H1 (cell line): ENCODE measurements around the gene C2CD4B. TPM values are rescaled to one million over a fixed set of nuclear protein-coding genes. Genes with fewer than 3 reads are reported as not detected.

Source experiments
- CTCF ChIA-PET: fragments of 300-600 bp; sonication (Branson Sonifier 250); formaldehyde crosslinking; loops from one replicate; lab custom pipeline; 2021; ENCODE audit not compliant: partially characterized antibody; lab: Charles Lee
- POLR2A ChIA-PET: fragments of 300-600 bp; sonication (Branson Sonifier 250); formaldehyde crosslinking; loops from one replicate; lab custom pipeline; 2021; ENCODE audit warnings: inconsistent platforms; ENCODE audit not compliant: partially characterized antibody; lab: Charles Lee
- DNase-seq, 2 experiments: peaks; one replicate each; pipeline versions ENCODE4 v3.0.0 to v3.0.0-alpha.2; 2010 to 2022; ENCODE audit warnings: low spot score in 2 of 2, low read depth in 1 of 2, mixed read lengths in 1 of 2
- FAIRE-seq: peaks from 2 replicates; lab custom pipeline; 2011; peaks lifted over from hg19 to GRCh38; lab: Jason Lieb, UNC
- H2AFZ ChIP-seq: 2 replicates; pipeline ENCODE4 v1.8.1; 2012; ENCODE audit warnings: low read length, inconsistent platforms
- H2AK5ac ChIP-seq: 2 replicates; pipeline ENCODE4 v1.6.1; 2013; ENCODE audit warnings: low read depth, low read length
- H2BK120ac ChIP-seq: replicated peaks from 2 replicates; pipeline ENCODE3; 2013; ENCODE audit warnings: low read depth, low read length, inconsistent platforms
- H2BK12ac ChIP-seq: 2 replicates; pipeline ENCODE4 v1.6.1; 2013; ENCODE audit warnings: low read depth, low read length
- H2BK15ac ChIP-seq: 2 replicates; pipeline ENCODE4 v1.6.1; 2013; ENCODE audit warnings: low read length
- H2BK20ac ChIP-seq: 2 replicates; pipeline ENCODE4 v1.6.1; 2013; ENCODE audit warnings: low read length
- H2BK5ac ChIP-seq: 2 replicates; pipeline ENCODE4 v1.6.1; 2013; ENCODE audit warnings: low read depth, low read length
- H3K14ac ChIP-seq: 2 replicates; pipeline ENCODE4 v1.6.1; 2013; ENCODE audit warnings: inconsistent platforms; ENCODE audit not compliant: insufficient read length
- H3K18ac ChIP-seq: 2 replicates; pipeline ENCODE4 v1.6.1; 2013; ENCODE audit warnings: low read length; ENCODE audit errors: extremely low read depth
- H3K23ac ChIP-seq: 2 replicates; pipeline ENCODE4 v1.6.1; 2013; ENCODE audit warnings: inconsistent platforms; ENCODE audit not compliant: insufficient read length
- H3K23me2 ChIP-seq: 2 replicates; pipeline ENCODE4 v1.6.1; 2013; ENCODE audit warnings: low read depth, low read length
- H3K27ac ChIP-seq: 2 replicates; pipeline ENCODE4 v1.6.1; 2011; ENCODE audit warnings: low read depth, low read length, inconsistent platforms
- H3K27me3 ChIP-seq, 4 experiments: replicated peaks in 1 of 4; 1 replicate in 1 of 4; 2 replicates in 3 of 4; pipeline versions ENCODE4 v1.6.1 to v1.8.1; 2011 to 2013; ENCODE audit warnings: low read length in 3 of 4, mild to moderate bottlenecking in 3 of 4, inconsistent platforms in 2 of 4, mixed read lengths in 2 of 4, moderate library complexity in 1 of 4; ENCODE audit not compliant: control insufficient read depth in 3 of 4, insufficient read depth in 3 of 4; ENCODE audit errors: extremely low read depth in 1 of 4
- H3K36me3 ChIP-seq, 4 experiments: 2 replicates each; pipeline versions ENCODE4 v1.6.1 to v1.8.1; 2011 to 2013; ENCODE audit warnings: mild to moderate bottlenecking in 4 of 4, low read length in 3 of 4, moderate library complexity in 2 of 4, control low read depth in 1 of 4, inconsistent platforms in 1 of 4; ENCODE audit not compliant: insufficient read depth in 4 of 4, control insufficient read depth in 2 of 4
- H3K4ac ChIP-seq: replicated peaks from 2 replicates; pipeline ENCODE3; 2013; ENCODE audit warnings: low read length, low read depth, mixed read lengths, inconsistent platforms; ENCODE audit not compliant: insufficient read length
- H3K4me1 ChIP-seq, 4 experiments: replicated peaks in 1 of 4; 1 replicate in 1 of 4; 2 replicates in 3 of 4; pipeline versions ENCODE4 v1.6.1 to v1.8.1; 2011 to 2013; ENCODE audit warnings: low read length in 3 of 4, inconsistent platforms in 2 of 4, mixed read lengths in 1 of 4; ENCODE audit not compliant: insufficient read depth in 4 of 4, control insufficient read depth in 3 of 4
- H3K4me2 ChIP-seq, 2 experiments: 2 replicates each; pipeline versions ENCODE4 v1.6.1 to v1.8.1; 2011 to 2013; ENCODE audit warnings: low read depth in 2 of 2, low read length in 2 of 2, control low read depth in 1 of 2, inconsistent platforms in 1 of 2, mild to moderate bottlenecking in 1 of 2; ENCODE audit not compliant: insufficient read depth in 1 of 2
- H3K4me3 ChIP-seq, 4 experiments: fragments of 200-600, 300-600 bp in 1 of 4; sonication (generic), shearing (Covaris generic), sonication (Bioruptor Twin) in 1 of 4; 2 replicates each; pipeline versions ENCODE4 v1.5.1 to v1.8.1; 2011 to 2016; ENCODE audit warnings: low read length in 4 of 4, low read depth in 3 of 4, control low read depth in 2 of 4, inconsistent platforms in 2 of 4, mild to moderate bottlenecking in 2 of 4, mixed read lengths in 1 of 4, moderate library complexity in 1 of 4; ENCODE audit not compliant: insufficient read depth in 2 of 4; ENCODE audit errors: extremely low read depth in 1 of 4
- H3K56ac ChIP-seq: replicated peaks from 2 replicates; pipeline ENCODE3; 2013; ENCODE audit warnings: low read depth, mild to moderate bottlenecking, mixed read lengths, low read length, inconsistent platforms; ENCODE audit not compliant: insufficient read length
- H3K79me1 ChIP-seq: 2 replicates; pipeline ENCODE4 v1.6.1; 2013; ENCODE audit warnings: low read depth, low read length, control low read depth
- H3K79me2 ChIP-seq, 2 experiments: 2 replicates each; pipeline versions ENCODE4 v1.6.1 to v1.8.1; 2012 to 2013; ENCODE audit warnings: low read length in 2 of 2, mild to moderate bottlenecking in 2 of 2, inconsistent platforms in 1 of 2; ENCODE audit not compliant: insufficient read depth in 2 of 2, control insufficient read depth in 1 of 2
- H3K9ac ChIP-seq, 4 experiments: replicated peaks in 1 of 4; 1 replicate in 1 of 4; 2 replicates in 3 of 4; pipeline versions ENCODE4 v1.6.1 to v1.8.1; 2011 to 2013; ENCODE audit warnings: low read depth in 3 of 4, low read length in 3 of 4, control low read depth in 2 of 4, mild to moderate bottlenecking in 2 of 4, moderate library complexity in 2 of 4, inconsistent platforms in 1 of 4; ENCODE audit errors: extremely low read depth in 1 of 4
- H3K9me3 ChIP-seq, 2 experiments: 2 replicates each; pipeline versions ENCODE4 v1.6.1 to v1.8.1; 2012 to 2013; ENCODE audit warnings: mild to moderate bottlenecking in 2 of 2, moderate library complexity in 2 of 2, control low read depth in 1 of 2, inconsistent platforms in 1 of 2, low read depth in 1 of 2, low read length in 1 of 2, mixed read lengths in 1 of 2; ENCODE audit not compliant: insufficient read depth in 2 of 2
- H4K20me1 ChIP-seq, 2 experiments: replicated peaks in 1 of 2; 2 replicates each; pipeline versions ENCODE3 to v1.8.1; 2011 to 2013; ENCODE audit warnings: inconsistent platforms in 2 of 2, low read length in 2 of 2, mild to moderate bottlenecking in 1 of 2; ENCODE audit not compliant: insufficient read depth in 2 of 2, control insufficient read depth in 1 of 2
- H4K5ac ChIP-seq: 2 replicates; pipeline ENCODE4 v1.6.1; 2013; ENCODE audit warnings: low read length, low read depth, mixed read lengths, inconsistent platforms; ENCODE audit not compliant: insufficient read length
- H4K8ac ChIP-seq: 2 replicates; pipeline ENCODE4 v1.8.0; 2013; ENCODE audit warnings: mild to moderate bottlenecking, moderate library complexity, low read length, inconsistent platforms; ENCODE audit not compliant: insufficient read depth; ENCODE audit errors: extremely low read depth
- H4K91ac ChIP-seq: replicated peaks from 2 replicates; pipeline ENCODE3; 2013; ENCODE audit warnings: low read length, mixed read lengths, inconsistent platforms; ENCODE audit not compliant: insufficient read length
- BRCA1 ChIP-seq: IDR thresholded peaks from 2 replicates; pipeline ENCODE4 v1.6.1; 2012; ENCODE audit warnings: low read depth, low read length, improper control_type of control experiment
- CTBP2 ChIP-seq: IDR thresholded peaks from 2 replicates; pipeline ENCODE4 v1.7.0; 2011; ENCODE audit warnings: borderline replicate concordance, mild to moderate bottlenecking, moderate library complexity, mixed read lengths, low read length; ENCODE audit not compliant: insufficient read depth, insufficient read length
- GTF2F1 ChIP-seq: IDR thresholded peaks from 2 replicates; pipeline ENCODE4 v1.6.1; 2012; ENCODE audit warnings: low read depth, low read length, improper control_type of control experiment, borderline replicate concordance
- WGBS, 2 experiments: shearing (Covaris generic) in 1 of 2; methylation state at CpG; one replicate each; pipeline versions ENCODE4 v1.1.6 to v1.1.7; 2013 to 2015; ENCODE audit warnings: low lambda C conversion rate in 2 of 2, mixed read lengths in 2 of 2, inconsistent platforms in 1 of 2, low coverage in 1 of 2, missing lambda C conversion rate in 1 of 2; ENCODE audit not compliant: insufficient replicate concordance in 2 of 2, insufficient coverage in 1 of 2, insufficient read length in 1 of 2; ENCODE audit errors: extremely low coverage in 1 of 2, missing lambda C conversion rate in 1 of 2; 5-methylcytosine and 5-hydroxymethylcytosine counted together
- polyA plus RNA-seq, 7 experiments: library from polyadenylated mRNA; depleted of rRNA in 3 of 7; stranded (reverse) in 5 of 7; unstranded in 2 of 7; fragments of >200 nt in 5 of 7; fragments of 200-250 nt in 2 of 7; gene quantifications; 1 replicate in 5 of 7; 2 replicates in 1 of 7; 4 replicates in 1 of 7; pipeline versions ENCODE4 v1.2.1 to v1.2.3, GENCODE V29; 2011 to 2013; ENCODE audit warnings: missing spikeins in 2 of 7, mixed read lengths in 2 of 7
- total RNA-seq: library from RNA; stranded (reverse); fragmentation: NEBNext Ultra II Directional; extraction: Animal tissue kit (Norgen Biotek cat#: 25700); gene quantifications from 2 replicates; pipeline ENCODE4 v1.2.1, GENCODE V29; 2021
- TF ChIP-seq, protein P1 (sequence below), 3 experiments: IDR thresholded peaks; 1 replicate in 2 of 3; 2 replicates in 1 of 3; pipeline versions ENCODE4 v1.5.1 to v1.6.1; 2011; ENCODE audit warnings: low read length in 3 of 3, mild to moderate bottlenecking in 3 of 3, inconsistent platforms in 2 of 3, low read depth in 1 of 3, moderate library complexity in 1 of 3; ENCODE audit not compliant: insufficient read depth in 1 of 3; ENCODE audit errors: control extremely low read depth in 1 of 3

The C2CD4B gene
- total and polyA plus RNA-seq, 2 of the 8 experiments (the other 6 are each of a cell fraction or from before 2014, with no cell fraction given): 0.12 to 0.73 TPM

DNA sequence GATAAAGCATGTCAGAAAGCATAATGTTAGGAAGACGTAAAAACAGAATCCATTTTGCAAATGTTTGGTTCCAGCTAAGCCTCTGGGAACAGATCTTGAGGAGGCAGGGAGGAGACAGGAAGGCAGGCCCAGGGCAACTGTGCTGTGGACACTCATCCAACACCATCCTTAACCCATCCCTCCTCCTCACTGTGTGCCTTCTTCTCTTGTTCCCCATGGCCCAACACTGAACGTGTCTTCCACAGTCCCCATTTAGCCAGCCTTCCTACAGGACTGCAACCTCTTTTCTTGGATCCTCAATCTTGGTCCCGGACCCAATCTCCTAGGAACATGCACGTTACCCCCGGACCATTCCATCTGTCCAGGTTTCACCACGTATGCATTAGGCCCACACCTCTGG is 15.4 kb downstream of the C2CD4B start:
- DNase-seq (no peak), FAIRE-seq (no peak)
- H3K36me3 ChIP-seq: no peaks in the 10 kb centered on the region
- POLR2A ChIA-PET: interaction anchor here (2.0 kb wide), 1 partner anchor 15 kb away, joined by 4 read pairs; the partner anchor contains the start of gene C2CD4B
- no peak overlapping the region for H3K9ac ChIP-seq
- no peaks in the 10 kb centered on the region for H3K79me1 ChIP-seq
- no peak overlapping the region for H3K4ac ChIP-seq
- H3K23ac ChIP-seq: no peak overlapping the region
- 95% methylated on average over 6 of the region's 6 CpGs; no CpG with 5 or more reads in 1 of the 2 experiments for WGBS, 2 experiments
- H2AK5ac ChIP-seq: no peak overlapping the region
- H4K20me1 ChIP-seq: no peaks in the 10 kb centered on the region
- no peak overlapping the region for H4K5ac ChIP-seq
- no peak overlapping the region for H3K56ac ChIP-seq
- no peaks in the 10 kb centered on the region for H3K4me1 ChIP-seq
- H4K91ac ChIP-seq: no peak overlapping the region
- no peak overlapping the region for H3K4me2 ChIP-seq
- H3K27me3 ChIP-seq: peaks cover 0 to 1% (median 0%) of the 10 kb centered on the region in 4 experiments; a peak in 1 of 7 replicates
- H3K27ac ChIP-seq: no peak overlapping the region
- H3K23me2 ChIP-seq: no peaks in the 10 kb centered on the region
- H3K14ac ChIP-seq: no peak overlapping the region
- CTCF ChIA-PET: no interaction called here
- no peak overlapping the region for H4K8ac ChIP-seq
- H3K9me3 ChIP-seq: no peaks in the 10 kb centered on the region
- TF ChIP-seq BRCA1 (no peak), CTBP2 (no peak), GTF2F1 (no peak)
- TF ChIP-seq, protein P1, sequence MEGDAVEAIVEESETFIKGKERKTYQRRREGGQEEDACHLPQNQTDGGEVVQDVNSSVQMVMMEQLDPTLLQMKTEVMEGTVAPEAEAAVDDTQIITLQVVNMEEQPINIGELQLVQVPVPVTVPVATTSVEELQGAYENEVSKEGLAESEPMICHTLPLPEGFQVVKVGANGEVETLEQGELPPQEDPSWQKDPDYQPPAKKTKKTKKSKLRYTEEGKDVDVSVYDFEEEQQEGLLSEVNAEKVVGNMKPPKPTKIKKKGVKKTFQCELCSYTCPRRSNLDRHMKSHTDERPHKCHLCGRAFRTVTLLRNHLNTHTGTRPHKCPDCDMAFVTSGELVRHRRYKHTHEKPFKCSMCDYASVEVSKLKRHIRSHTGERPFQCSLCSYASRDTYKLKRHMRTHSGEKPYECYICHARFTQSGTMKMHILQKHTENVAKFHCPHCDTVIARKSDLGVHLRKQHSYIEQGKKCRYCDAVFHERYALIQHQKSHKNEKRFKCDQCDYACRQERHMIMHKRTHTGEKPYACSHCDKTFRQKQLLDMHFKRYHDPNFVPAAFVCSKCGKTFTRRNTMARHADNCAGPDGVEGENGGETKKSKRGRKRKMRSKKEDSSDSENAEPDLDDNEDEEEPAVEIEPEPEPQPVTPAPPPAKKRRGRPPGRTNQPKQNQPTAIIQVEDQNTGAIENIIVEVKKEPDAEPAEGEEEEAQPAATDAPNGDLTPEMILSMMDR (IDR thresholded peaks at IDR 0.05; ENCODE audit: control extremely low read depth in 1 of 3, insufficient read depth in 1 of 3, low read depth in 1 of 3, low read length in 3 of 3): no peak
- no peak overlapping the region for H2BK20ac ChIP-seq
- no peak overlapping the region for H2BK15ac ChIP-seq
- no peaks in the 10 kb centered on the region for H3K79me2 ChIP-seq
- H3K4me3 ChIP-seq: no peak overlapping the region
- peak overlapping the region; percentile 55; the same call in 1 of the 2 replicates for H2AFZ ChIP-seq
- no peak overlapping the region for H2BK12ac ChIP-seq
- H2BK5ac ChIP-seq: no peak overlapping the region
- H3K18ac ChIP-seq: no peak overlapping the region
- H2BK120ac ChIP-seq: no peak overlapping the region
